BJ (cell line): ENCODE measurements around the gene HHAT. TPM values are rescaled to one million over a fixed set of nuclear protein-coding genes. Genes with fewer than 3 reads are reported as not detected.

Source experiments
- CTCF ChIA-PET: fragments of 350-600 bp; formaldehyde crosslinking; extraction: SDS; loops from one replicate; lab custom pipeline; 2021; ENCODE audit warnings: antibody characterized with exemption, inconsistent platforms; lab: Yijun Ruan, JAX
- POLR2A ChIA-PET: fragments of 300-600 bp; sonication (Branson Sonifier 250); formaldehyde crosslinking; extraction: SDS; loops from one replicate; lab custom pipeline; 2021; ENCODE audit warnings: antibody characterized with exemption; lab: Charles Lee
- DNase-seq: peaks from one replicate; pipeline ENCODE4 v3.0.0-alpha.2; 2011; ENCODE audit warnings: low read depth
- H3K27me3 ChIP-seq: 2 replicates; pipeline ENCODE4 v1.6.0; 2011; ENCODE audit warnings: low read length; ENCODE audit not compliant: control insufficient read depth, insufficient read depth
- H3K36me3 ChIP-seq: 2 replicates; pipeline ENCODE4 v1.5.1; 2011; ENCODE audit warnings: low read length; ENCODE audit not compliant: control insufficient read depth, insufficient read depth
- H3K4me3 ChIP-seq: 2 replicates; pipeline ENCODE4 v1.5.1; 2011; ENCODE audit warnings: low read depth, mild to moderate bottlenecking, control low read depth, low read length
- polyA plus RNA-seq: library from polyadenylated mRNA; depleted of rRNA; stranded (reverse); fragments of >200 nt; gene quantifications from 2 replicates; pipeline ENCODE4 v1.2.3, GENCODE V29; 2011
- TF ChIP-seq, protein P1 (sequence below): IDR thresholded peaks from 2 replicates; pipeline ENCODE4 v1.5.1; 2011; ENCODE audit warnings: low read depth, mild to moderate bottlenecking, control low read depth, inconsistent platforms, low read length, moderate library complexity; ENCODE audit not compliant: insufficient read depth

The HHAT gene
- polyA plus RNA-seq, 1 experiment = 6.6 TPM

GRCh38 chr1:210455840-210456603, 127.3 kb downstream of the HHAT start:
- ChIA-PET POLR2A (interaction anchor here (0.6 kb wide), 1 partner anchor 225 kb away, joined by 3 read pairs; no protein-coding TSS in a partner anchor), CTCF (interaction anchor here (0.6 to 11.4 kb wide), 7 partner anchors 8 to 682 kb away, joined by 3 to 191 read pairs (median 4); partner anchors contain the start of gene KCNH1)
- H3K4me3 ChIP-seq = no peak overlapping the region
- TF ChIP-seq, protein P1, sequence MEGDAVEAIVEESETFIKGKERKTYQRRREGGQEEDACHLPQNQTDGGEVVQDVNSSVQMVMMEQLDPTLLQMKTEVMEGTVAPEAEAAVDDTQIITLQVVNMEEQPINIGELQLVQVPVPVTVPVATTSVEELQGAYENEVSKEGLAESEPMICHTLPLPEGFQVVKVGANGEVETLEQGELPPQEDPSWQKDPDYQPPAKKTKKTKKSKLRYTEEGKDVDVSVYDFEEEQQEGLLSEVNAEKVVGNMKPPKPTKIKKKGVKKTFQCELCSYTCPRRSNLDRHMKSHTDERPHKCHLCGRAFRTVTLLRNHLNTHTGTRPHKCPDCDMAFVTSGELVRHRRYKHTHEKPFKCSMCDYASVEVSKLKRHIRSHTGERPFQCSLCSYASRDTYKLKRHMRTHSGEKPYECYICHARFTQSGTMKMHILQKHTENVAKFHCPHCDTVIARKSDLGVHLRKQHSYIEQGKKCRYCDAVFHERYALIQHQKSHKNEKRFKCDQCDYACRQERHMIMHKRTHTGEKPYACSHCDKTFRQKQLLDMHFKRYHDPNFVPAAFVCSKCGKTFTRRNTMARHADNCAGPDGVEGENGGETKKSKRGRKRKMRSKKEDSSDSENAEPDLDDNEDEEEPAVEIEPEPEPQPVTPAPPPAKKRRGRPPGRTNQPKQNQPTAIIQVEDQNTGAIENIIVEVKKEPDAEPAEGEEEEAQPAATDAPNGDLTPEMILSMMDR = no peak
- no peak for DNase-seq
- H3K36me3 ChIP-seq = no peaks in the 10 kb centered on the region
- no peaks in the 10 kb centered on the region for H3K27me3 ChIP-seq

DNA sequence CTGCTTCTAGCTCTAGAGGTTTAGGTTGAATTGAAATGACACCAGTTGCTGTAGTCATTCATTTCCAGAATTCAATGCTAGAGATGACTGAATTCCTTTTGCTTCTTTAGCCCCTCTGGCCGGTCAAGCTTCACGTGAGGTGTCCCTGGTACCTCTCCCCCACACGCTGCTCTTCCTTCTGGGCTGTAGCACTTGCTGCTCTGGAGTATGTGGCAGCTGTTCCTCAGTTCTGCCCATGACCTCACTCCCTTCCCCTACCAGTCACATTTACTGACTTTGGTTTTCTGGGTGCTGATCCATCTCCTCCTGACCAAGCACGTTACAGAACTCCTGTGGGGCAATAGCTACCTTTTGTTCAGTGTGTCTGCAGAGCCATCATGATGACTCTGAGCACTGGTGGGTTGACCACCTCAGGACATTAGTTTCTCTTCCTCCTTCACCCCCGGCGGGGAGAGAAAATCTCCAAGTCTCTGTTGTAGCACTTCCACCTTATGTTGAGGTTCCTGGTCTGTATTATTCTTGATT, 128.1 kb downstream of the HHAT start:
- no peak overlapping the region for H3K4me3 ChIP-seq
- CTCF ChIA-PET = interaction anchor here (0.6 to 2.8 kb wide), 5 partner anchors 8 to 681 kb away, joined by 3 to 12 read pairs (median 3); no protein-coding TSS in a partner anchor
- POLR2A ChIA-PET = interaction anchor here (0.6 kb wide), 1 partner anchor 225 kb away, joined by 3 read pairs; no protein-coding TSS in a partner anchor
- H3K36me3 ChIP-seq = no peaks in the 10 kb centered on the region
- no peaks in the 10 kb centered on the region for H3K27me3 ChIP-seq
- TF ChIP-seq, protein P1 = no peak
- no peak for DNase-seq

DNA sequence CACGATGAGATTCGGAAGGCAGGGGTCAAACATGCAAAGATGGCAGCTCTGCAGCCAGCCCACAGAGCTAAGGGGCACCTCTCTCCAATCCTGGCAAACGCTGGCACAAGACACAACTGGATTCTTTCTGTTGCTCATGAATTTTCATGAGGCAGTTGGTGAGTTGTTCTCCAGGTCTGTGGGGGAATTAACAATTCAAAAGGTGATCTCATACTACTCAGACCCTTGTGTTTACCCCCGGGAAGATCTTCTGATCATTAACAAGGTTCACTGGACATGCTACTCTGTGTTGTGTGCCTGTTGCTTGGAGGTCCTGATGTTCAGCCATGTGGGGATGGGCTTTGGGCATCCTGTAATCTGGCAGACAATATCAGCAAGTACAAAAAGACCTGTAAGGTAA, 128.9 kb downstream of the HHAT start:
- POLR2A ChIA-PET = no interaction called here

GRCh38 chr1:210464519-210465039, 135.9 kb downstream of the HHAT start:
- Histone ChIP-seq H3K36me3 (no peaks in the 10 kb centered on the region), H3K4me3 (no peak overlapping the region), H3K27me3 (no peaks in the 10 kb centered on the region)
- no peak for DNase-seq
- TF ChIP-seq, protein P1 = no peak
- ChIA-PET POLR2A (no interaction called here), CTCF (no interaction called here)

More for the DNA sequence above, 128.9 kb downstream of the HHAT start:
- CTCF ChIA-PET = interaction anchor here (0.9 to 2.8 kb wide), 4 partner anchors 9 to 681 kb away, joined by 3 to 12 read pairs (median 4); no protein-coding TSS in a partner anchor
- Histone ChIP-seq H3K4me3 (no peak overlapping the region), H3K27me3 (no peaks in the 10 kb centered on the region), H3K36me3 (no peaks in the 10 kb centered on the region)
- no peak for DNase-seq
- TF ChIP-seq, protein P1 = no peak

DNA sequence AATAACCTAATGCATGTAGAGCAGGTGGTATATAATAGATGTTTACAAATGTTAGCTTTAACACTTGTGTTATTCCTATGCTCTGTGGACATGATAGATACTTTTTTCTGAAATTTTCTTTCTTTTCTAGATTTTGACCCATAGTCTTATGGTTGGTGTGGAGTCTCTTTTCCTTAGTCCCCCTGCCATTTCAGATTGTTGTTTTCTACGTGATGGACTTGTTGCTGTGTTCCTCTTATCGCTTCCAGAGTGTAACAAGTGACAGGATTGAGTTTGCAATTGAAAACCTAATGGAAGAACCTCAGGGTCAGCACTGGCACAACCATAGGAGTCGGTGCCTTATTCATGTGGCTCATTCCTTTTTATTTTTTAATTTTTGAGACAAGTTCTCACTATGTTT, 136.4 kb downstream of the HHAT start:
- H3K4me3 ChIP-seq = no peak overlapping the region
- H3K36me3 ChIP-seq = no peaks in the 10 kb centered on the region
- DNase-seq = no peak
- TF ChIP-seq, protein P1 = no peak
- H3K27me3 ChIP-seq = no peaks in the 10 kb centered on the region
- CTCF ChIA-PET = no interaction called here
- POLR2A ChIA-PET = no interaction called here
